HFF-Myc (cell line): ENCODE data around the gene SLC38A9.

Experiments used
- DNase-seq: peaks from one replicate; pipeline ENCODE4 v3.0.0-alpha.2; 2011; ENCODE audit warnings: low read depth; ENCODE audit errors: extremely low read depth
- H3K4me3 ChIP-seq: replicated peaks from 2 replicates; pipeline ENCODE4 v1.5.1; 2011; ENCODE audit warnings: low read depth, mild to moderate bottlenecking, control low read depth, low read length
- TF ChIP-seq, protein P1 (sequence below): IDR thresholded peaks from 2 replicates; pipeline ENCODE4 v1.5.1; 2012; ENCODE audit warnings: mild to moderate bottlenecking, low read depth, low read length, control low read depth; ENCODE audit errors: missing control alignments

SLC38A9 gene

DNA sequence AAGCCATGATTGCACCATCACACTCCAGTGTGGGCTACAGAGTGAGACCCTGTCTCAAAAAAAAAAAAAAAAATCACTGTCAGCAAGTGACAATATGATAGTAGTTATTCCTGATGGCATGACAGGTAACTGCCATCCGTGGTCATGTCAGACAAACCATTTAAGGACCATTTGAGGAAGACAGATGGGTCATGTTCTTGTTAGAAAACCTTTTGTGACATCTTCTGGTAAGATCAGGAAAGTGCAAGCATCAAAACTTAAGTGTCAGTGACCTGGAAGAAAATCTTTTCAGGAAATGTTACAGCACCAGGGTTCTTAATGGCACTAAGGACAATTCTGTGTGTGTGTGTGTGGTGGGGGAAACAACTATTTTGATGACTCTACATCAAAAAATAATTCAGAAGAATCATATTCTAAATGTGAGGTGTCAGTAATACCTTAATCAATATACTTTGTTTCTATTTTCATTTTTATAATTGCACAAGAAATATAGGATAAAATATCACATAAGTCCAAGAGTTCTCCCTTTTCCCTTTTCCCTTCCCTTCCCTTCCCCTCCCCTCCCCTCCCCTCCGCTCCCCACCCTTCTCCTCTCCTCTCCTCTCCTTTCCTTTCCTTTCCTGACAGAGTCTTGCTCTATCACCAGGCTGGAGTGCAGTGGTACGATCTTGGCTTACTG, 17.8 kb downstream of the SLC38A9 start:
- no peak for DNase-seq
- TF ChIP-seq, protein P1, sequence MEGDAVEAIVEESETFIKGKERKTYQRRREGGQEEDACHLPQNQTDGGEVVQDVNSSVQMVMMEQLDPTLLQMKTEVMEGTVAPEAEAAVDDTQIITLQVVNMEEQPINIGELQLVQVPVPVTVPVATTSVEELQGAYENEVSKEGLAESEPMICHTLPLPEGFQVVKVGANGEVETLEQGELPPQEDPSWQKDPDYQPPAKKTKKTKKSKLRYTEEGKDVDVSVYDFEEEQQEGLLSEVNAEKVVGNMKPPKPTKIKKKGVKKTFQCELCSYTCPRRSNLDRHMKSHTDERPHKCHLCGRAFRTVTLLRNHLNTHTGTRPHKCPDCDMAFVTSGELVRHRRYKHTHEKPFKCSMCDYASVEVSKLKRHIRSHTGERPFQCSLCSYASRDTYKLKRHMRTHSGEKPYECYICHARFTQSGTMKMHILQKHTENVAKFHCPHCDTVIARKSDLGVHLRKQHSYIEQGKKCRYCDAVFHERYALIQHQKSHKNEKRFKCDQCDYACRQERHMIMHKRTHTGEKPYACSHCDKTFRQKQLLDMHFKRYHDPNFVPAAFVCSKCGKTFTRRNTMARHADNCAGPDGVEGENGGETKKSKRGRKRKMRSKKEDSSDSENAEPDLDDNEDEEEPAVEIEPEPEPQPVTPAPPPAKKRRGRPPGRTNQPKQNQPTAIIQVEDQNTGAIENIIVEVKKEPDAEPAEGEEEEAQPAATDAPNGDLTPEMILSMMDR, result peak; percentile 41
- H3K4me3 ChIP-seq, result no peak overlapping the region

DNA sequence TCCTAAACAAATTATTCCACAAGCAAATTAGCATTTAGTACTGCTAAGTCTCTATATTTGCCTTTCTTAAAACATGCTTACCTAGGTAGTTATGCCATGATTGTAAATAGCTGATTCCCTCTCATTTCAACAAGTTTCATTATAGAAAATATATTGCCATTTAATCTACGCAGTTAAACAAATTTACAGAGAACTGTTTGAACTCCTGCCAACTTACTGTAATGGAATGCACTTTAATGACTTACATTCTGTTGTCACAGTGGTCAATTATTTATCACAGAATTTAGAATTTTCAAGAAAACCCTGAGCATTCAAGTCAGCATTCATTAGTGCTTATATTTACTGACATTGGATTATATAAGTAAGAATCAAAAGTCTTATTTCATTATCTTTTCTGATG, 19.6 kb downstream of the SLC38A9 start:
- TF ChIP-seq, protein P1, result no peak
- DNase-seq, result no peak
- H3K4me3 ChIP-seq, result no peak overlapping the region

DNA sequence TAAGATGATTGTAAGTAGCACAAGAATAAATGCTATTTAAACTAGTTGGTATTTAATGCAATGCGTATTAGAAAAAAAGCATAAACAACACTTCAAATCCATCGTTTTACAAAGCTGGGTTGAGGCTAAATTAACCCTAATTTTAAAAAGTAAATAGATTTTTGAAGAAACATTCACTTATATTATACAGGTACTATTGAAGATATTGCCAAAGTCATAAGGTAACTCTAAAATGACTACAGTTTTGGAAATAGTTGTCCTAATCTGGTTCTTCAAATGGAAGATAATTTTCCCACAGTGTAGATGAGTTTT, 20.1 kb downstream of the SLC38A9 start:
- no peak overlapping the region for H3K4me3 ChIP-seq
- DNase-seq, result no peak
- TF ChIP-seq, protein P1, result no peak

DNA sequence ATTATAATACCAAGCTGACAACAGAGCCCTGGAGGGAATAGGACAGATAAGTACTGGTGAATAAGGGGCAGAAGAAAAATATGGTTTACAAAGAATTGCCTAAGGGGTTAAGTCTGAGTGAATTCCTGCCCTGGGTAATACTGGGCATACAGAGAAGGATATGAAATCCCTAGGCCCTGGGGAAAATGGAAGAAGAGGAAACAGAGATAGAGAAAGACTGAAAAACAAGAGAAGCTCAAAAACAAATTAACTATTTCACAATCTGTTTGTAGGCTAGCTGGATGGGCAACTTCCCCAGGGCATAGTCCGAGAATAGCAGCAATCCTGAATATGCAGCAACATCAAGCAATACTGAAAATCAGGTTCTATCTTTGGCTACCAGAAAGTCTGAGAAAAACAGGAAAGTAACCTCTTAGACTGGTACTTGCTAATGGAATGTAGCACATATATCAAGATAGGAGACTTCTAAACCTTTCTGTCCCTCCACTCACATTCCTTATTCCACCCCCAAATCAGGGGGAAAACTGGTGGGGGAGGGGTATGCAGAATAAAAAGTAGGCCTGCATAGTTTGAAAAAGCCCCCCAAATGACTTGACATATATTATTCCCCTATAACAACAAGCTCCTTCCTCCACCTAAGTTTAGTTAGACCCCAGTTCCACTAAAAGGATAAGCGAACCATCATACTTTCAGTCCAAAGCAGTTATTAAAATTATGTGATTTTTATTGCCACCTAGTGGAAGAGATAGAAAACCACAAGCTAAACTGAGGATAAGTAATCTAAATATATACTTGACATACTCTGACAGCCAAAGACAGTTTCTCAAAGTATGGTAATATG, 20.6 kb downstream of the SLC38A9 start:
- DNase-seq, result no peak
- TF ChIP-seq, protein P1, result peak; percentile 30
- H3K4me3 ChIP-seq, result no peak overlapping the region

DNA sequence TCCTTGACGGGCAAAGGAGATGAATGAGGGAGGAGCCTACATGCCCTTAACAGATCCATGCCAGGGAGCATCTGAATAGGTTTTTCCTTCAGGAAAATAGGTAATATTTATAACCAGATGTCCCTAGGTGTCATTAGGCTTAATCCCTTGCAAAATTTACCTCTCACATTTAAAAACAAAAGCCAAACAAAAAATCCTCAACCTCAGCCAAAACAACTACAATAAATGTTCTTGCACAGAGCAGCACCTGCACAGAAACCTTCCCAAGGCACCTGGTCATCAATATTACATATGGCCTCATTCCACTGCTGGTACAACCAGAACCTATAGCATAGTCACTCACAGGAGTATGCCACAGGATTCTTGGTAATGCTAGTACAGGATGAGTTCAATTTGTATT, 30.1 kb downstream of the SLC38A9 start:
- TF ChIP-seq, protein P1, result no peak
- H3K4me3 ChIP-seq, result no peak overlapping the region
- DNase-seq, result no peak

DNA sequence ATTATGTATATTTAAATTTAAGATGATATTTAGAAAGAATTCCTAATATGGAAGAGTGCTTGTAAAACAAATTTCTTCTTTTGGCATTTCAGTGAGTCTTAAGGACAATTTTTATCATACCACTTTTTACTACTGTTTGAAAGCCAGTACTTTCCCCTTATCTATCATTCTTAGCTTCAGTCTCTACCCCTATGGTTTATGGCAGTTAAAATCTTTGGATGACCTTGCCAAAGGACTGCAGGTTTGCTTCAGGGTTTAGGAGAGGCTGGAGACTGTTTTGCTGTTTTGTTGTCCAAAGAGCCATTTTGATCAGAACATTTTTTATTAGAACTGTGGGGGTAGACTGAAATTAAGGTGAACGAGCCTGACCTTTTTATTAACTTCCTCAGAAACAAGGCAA, 30.8 kb downstream of the SLC38A9 start:
- TF ChIP-seq, protein P1, result no peak
- no peak for DNase-seq

More for the DNA sequence above, 30.8 kb downstream of the SLC38A9 start:
- no peak overlapping the region for H3K4me3 ChIP-seq
